CD1c-positive myeloid dendritic cell (primary cell): ENCODE measurements around the gene SCAMP2.

ENCODE experiments used
- DNase-seq: peaks from one replicate; pipeline ENCODE4 v3.0.0-alpha.2; 2016; ENCODE audit errors: extremely low spot score

SCAMP2 gene

GRCh38 chr15:74839526-74840395, 33.4 kb downstream of the SCAMP2 start:
- DNase-seq = no peak

- DNase-seq = no peak
These were observed 34.2 kb downstream of the SCAMP2 start for GRCh38 chr15:74838746-74839525.

GRCh38 chr15:74838137-74838516, 35.0 kb downstream of the SCAMP2 start:
- no peak for DNase-seq

- DNase-seq = no peak
These were observed 35.6 kb downstream of the SCAMP2 start for GRCh38 chr15:74837482-74838136.

- no peak for DNase-seq
These were observed 36.3 kb downstream of the SCAMP2 start for GRCh38 chr15:74836846-74837245.

GRCh38 chr15:74835312-74835823, 37.8 kb downstream of the SCAMP2 start:
- peak; percentile 66 for DNase-seq

GRCh38 chr15:74833376-74834107, 39.6 kb downstream of the SCAMP2 start:
- peak; percentile 27 for DNase-seq

- DNase-seq = no peak
These were observed 40.3 kb downstream of the SCAMP2 start for GRCh38 chr15:74832826-74833225.

GRCh38 chr15:74831813-74832495, 41.2 kb downstream of the SCAMP2 start:
- no peak for DNase-seq

GRCh38 chr15:74830868-74831267, 42.3 kb downstream of the SCAMP2 start:
- DNase-seq = no peak

- DNase-seq = no peak
These were observed 43.2 kb downstream of the SCAMP2 start for GRCh38 chr15:74829991-74830390.

GRCh38 chr15:74829486-74829885, 43.7 kb downstream of the SCAMP2 start:
- no peak for DNase-seq

GRCh38 chr15:74828835-74829234, 44.3 kb downstream of the SCAMP2 start:
- no peak for DNase-seq

- DNase-seq = no peak
These were observed 45.6 kb downstream of the SCAMP2 start for GRCh38 chr15:74827614-74828013.

GRCh38 chr15:74826921-74827320, 46.2 kb downstream of the SCAMP2 start:
- DNase-seq = no peak

- peak; percentile 39 for DNase-seq
These were observed 46.8 kb downstream of the SCAMP2 start, which contains the start of gene CPLX3 for GRCh38 chr15:74826364-74826819. CPLX3 (plus strand) TSS chr15:74826627; CDS start chr15:74826704, 77 bp downstream.

GRCh38 chr15:74825866-74826265, 47.3 kb downstream of the SCAMP2 start:
- no peak for DNase-seq

GRCh38 chr15:74824976-74825375, 48.2 kb downstream of the SCAMP2 start:
- DNase-seq = no peak

- DNase-seq = no peak
These were observed 49.8 kb downstream of the SCAMP2 start for GRCh38 chr15:74823324-74823723.

GRCh38 chr15:74822233-74822632, 50.9 kb downstream of the SCAMP2 start:
- DNase-seq = no peak

GRCh38 chr15:74821790-74822158, 51.4 kb downstream of the SCAMP2 start:
- no peak for DNase-seq
